K562 (cell line): ENCODE measurements around the gene PRR36. TPM values are rescaled to one million over a fixed set of nuclear protein-coding genes. Genes with fewer than 3 reads are reported as not detected.

Experiments used
- ATAC-seq: fragments of 200-7000 bp; cut with Tn5 transposase; 3 replicates; pipeline ENCODE4 v1.9.1; 2020; ENCODE audit warnings: moderate library complexity
- BruUV-seq: library from RNA; stranded (reverse); fragments of 400-500 nt; replicated peaks from 2 replicates; lab custom pipeline; 2021; lab: Mats Ljungman, UMichigan
- CTCF ChIA-PET: fragments of 300-600 bp; formaldehyde crosslinking; extraction: SDS; loops from one replicate; lab custom pipeline; 2021; ENCODE audit warnings: low intra/inter-chr PET ratio; lab: Yijun Ruan, JAX
- POLR2A ChIA-PET: fragments of 300-600, 350-650 bp; sonication (Branson Sonifier 250); formaldehyde crosslinking; extraction: SDS; loops from one replicate; lab custom pipeline; 2021; ENCODE audit warnings: antibody characterized with exemption, inconsistent platforms; lab: Yijun Ruan, JAX
- DNase-seq, 4 experiments: peaks; one replicate each; pipeline versions ENCODE4 v3.0.0 to v3.0.0-alpha.2; 2011 to 2018; ENCODE audit warnings: low spot score in 3 of 4, mixed read lengths in 3 of 4; ENCODE audit errors: extremely low read depth in 1 of 4
- FAIRE-seq: peaks from 2 replicates; lab custom pipeline; 2011; peaks lifted over from hg19 to GRCh38; lab: Jason Lieb, UNC
- H2AFZ ChIP-seq: 2 replicates; pipeline ENCODE4 v1.6.0; 2011; ENCODE audit warnings: low read depth, low read length, control low read depth, inconsistent platforms
- H3K27ac ChIP-seq: fragments of 200-600 bp; 3 replicates; pipeline ENCODE4 v1.8.0; 2011; ENCODE audit warnings: low read depth, mild to moderate bottlenecking, control low read depth, inconsistent platforms, low read length, moderate library complexity, mixed read lengths; ENCODE audit errors: extremely low read depth
- H3K27me3 ChIP-seq, 2 experiments: fragments of 300-600 bp in 1 of 2; 2 replicates in 1 of 2; 3 replicates in 1 of 2; pipeline versions ENCODE4 v1.6.0 to v1.8.0; 2011; ENCODE audit warnings: inconsistent platforms in 2 of 2, low read length in 2 of 2, mild to moderate bottlenecking in 1 of 2, mixed read lengths in 1 of 2, moderate library complexity in 1 of 2; ENCODE audit not compliant: control insufficient read depth in 2 of 2, insufficient read depth in 2 of 2
- H3K36me3 ChIP-seq: fragments of 300-600 bp; 3 replicates; pipeline ENCODE4 v1.8.0; 2011; ENCODE audit warnings: mild to moderate bottlenecking, low read length, inconsistent platforms; ENCODE audit not compliant: control insufficient read depth, insufficient read depth
- H3K4me1 ChIP-seq, 2 experiments: fragments of 200-600 bp in 1 of 2; replicated peaks in 1 of 2; 2 replicates in 1 of 2; 3 replicates in 1 of 2; pipeline versions ENCODE4 v1.5.1 to v1.8.0; 2011; ENCODE audit warnings: inconsistent platforms in 2 of 2, low read length in 2 of 2, mild to moderate bottlenecking in 1 of 2, mixed read lengths in 1 of 2, moderate library complexity in 1 of 2; ENCODE audit not compliant: control insufficient read depth in 2 of 2, insufficient read depth in 2 of 2
- H3K4me2 ChIP-seq: 2 replicates; pipeline ENCODE4 v1.6.1; 2011; ENCODE audit warnings: low read length, control low read depth, inconsistent platforms, mixed read lengths; ENCODE audit not compliant: insufficient read depth
- H3K4me3 ChIP-seq: fragments of 200-600 bp; sonication (generic), shearing (Covaris generic); 2 replicates; pipeline ENCODE4 v1.5.1; 2016; ENCODE audit warnings: control low read depth, inconsistent platforms
- H3K79me2 ChIP-seq: fragments of 200-600 bp; 3 replicates; pipeline ENCODE4 v1.8.0; 2011; ENCODE audit warnings: low read length, inconsistent platforms; ENCODE audit not compliant: control insufficient read depth, insufficient read depth
- H3K9ac ChIP-seq, 2 experiments: 2 replicates each; pipeline versions ENCODE4 v1.6.0 to v1.6.1; 2011; ENCODE audit warnings: low read depth in 2 of 2, low read length in 2 of 2, control low read depth in 1 of 2, inconsistent platforms in 1 of 2, mild to moderate bottlenecking in 1 of 2, mixed read lengths in 1 of 2; ENCODE audit not compliant: insufficient read depth in 1 of 2
- H3K9me1 ChIP-seq: one replicate; pipeline ENCODE4 v1.6.0; 2011; ENCODE audit warnings: inconsistent platforms, mild to moderate bottlenecking, low read length, moderate library complexity; ENCODE audit not compliant: control insufficient read depth, insufficient read depth
- H3K9me3 ChIP-seq: replicated peaks from 2 replicates; pipeline ENCODE4 v1.5.1; 2011; ENCODE audit warnings: low read depth, low read length, inconsistent platforms; ENCODE audit not compliant: control insufficient read depth, insufficient read depth
- H4K20me1 ChIP-seq: replicated peaks from 2 replicates; pipeline ENCODE4 v1.6.1; 2011; ENCODE audit warnings: low read length, inconsistent platforms, mixed read lengths; ENCODE audit not compliant: control insufficient read depth, insufficient read depth
- ARID1B ChIP-seq: fragments of 450-650 bp; IDR thresholded peaks from 2 replicates; pipeline ENCODE4 v1.6.1; 2016; ENCODE audit warnings: antibody characterized with exemption, mild to moderate bottlenecking, inconsistent platforms
- ARNT ChIP-seq, 2 experiments: fragments of 450-650 bp; IDR thresholded peaks; 2 replicates each; pipeline ENCODE4 v1.6.1; 2016; ENCODE audit warnings: mild to moderate bottlenecking in 1 of 2
- DACH1 ChIP-seq: fragments of 450-650 bp; IDR thresholded peaks from 2 replicates; pipeline ENCODE4 v1.6.1; 2018; ENCODE audit not compliant: partially characterized antibody
- LCOR ChIP-seq: sonication (generic); formaldehyde crosslinking; IDR thresholded peaks from 2 replicates; pipeline ENCODE4 v1.8.0; 2022; ENCODE audit warnings: mild to moderate bottlenecking, missing genetic modification reagents
- MTA3 ChIP-seq: fragments of 450-650 bp; formaldehyde crosslinking; IDR thresholded peaks from 2 replicates; pipeline ENCODE4 v1.6.1; 2017; ENCODE audit warnings: mild to moderate bottlenecking, borderline replicate concordance
- NEUROD1 ChIP-seq: fragments of 150-350 bp; IDR thresholded peaks from 2 replicates; pipeline ENCODE4 v1.6.1; 2014; ENCODE audit warnings: borderline replicate concordance, low read length, low read depth; ENCODE audit not compliant: partially characterized antibody
- PHF8 ChIP-seq: fragments of 200-600 bp; sonication (generic); IDR thresholded peaks from 2 replicates; pipeline ENCODE4 v1.6.1; 2012; ENCODE audit warnings: mixed run types, mild to moderate bottlenecking, inconsistent platforms, low read length, moderate library complexity, borderline replicate concordance
- RCOR1 ChIP-seq, 2 experiments: IDR thresholded peaks; 2 replicates each; pipeline ENCODE4 v1.6.1; 2012; ENCODE audit warnings: low read depth in 2 of 2, low read length in 2 of 2, borderline replicate concordance in 1 of 2, improper control_type of control experiment in 1 of 2
- SIN3A ChIP-seq, 2 experiments: fragments of 150-350 bp in 1 of 2; IDR thresholded peaks; 2 replicates each; pipeline ENCODE4 v1.6.1; 2011 to 2016; ENCODE audit warnings: borderline replicate concordance in 2 of 2, low read depth in 2 of 2, low read length in 2 of 2, mild to moderate bottlenecking in 2 of 2, moderate library complexity in 2 of 2; ENCODE audit not compliant: control insufficient read depth in 1 of 2
- ZBTB7A ChIP-seq: IDR thresholded peaks from 2 replicates; pipeline ENCODE4 v1.6.1; 2011; ENCODE audit warnings: low read depth, mild to moderate bottlenecking, low read length, moderate library complexity, borderline replicate concordance; ENCODE audit not compliant: control insufficient read depth
- ZFX ChIP-seq: sonication (generic); formaldehyde crosslinking; IDR thresholded peaks from 2 replicates; pipeline ENCODE4 v1.8.0; 2022; ENCODE audit warnings: mild to moderate bottlenecking, missing genetic modification reagents, moderate library complexity
- WGBS: fragments of 100-300 bp; shearing (Covaris generic); methylation state at CpG from one replicate; pipeline ENCODE4 v1.1.6; 2016; ENCODE audit warnings: low coverage, mixed read lengths; ENCODE audit not compliant: insufficient coverage; ENCODE audit errors: missing lambda C conversion rate; 5-methylcytosine and 5-hydroxymethylcytosine counted together
- in situ Hi-C: fragments of 300-500 bp; cut with MboI; formaldehyde crosslinking; loops from 4 replicates; pipeline ENCODE4 v1.15.0; 2018; ENCODE audit warnings: inconsistent platforms, mixed read lengths
- intact Hi-C: fragments of 100-400 bp; cut with micrococcal nuclease; formaldehyde crosslinking; loops from 2 replicates; pipeline ENCODE4 v1.14.2; 2022
- polyA plus RNA-seq, 8 experiments: library from polyadenylated mRNA; depleted of rRNA in 4 of 8; stranded (reverse) in 5 of 8; unstranded in 3 of 8; fragments of >200 nt; fragmentation: Nextera tagmentation in 2 of 8; fragmentation: Illumina TruSeq in 1 of 8; extraction: Ambion mirVana in 2 of 8; extraction: Trizol in 1 of 8; gene quantifications; 2 replicates each; pipeline versions ENCODE4 v1.2.1 to v1.2.3, GENCODE V29; 2011 to 2014; ENCODE audit warnings: inconsistent platforms in 1 of 8, missing spikeins in 1 of 8
- total RNA-seq, 7 experiments: library from RNA; depleted of rRNA in 6 of 7; stranded (reverse); fragments of >200 nt in 6 of 7; fragmentation: Illumina TruSeq in 2 of 7; extraction: Trizol in 2 of 7; gene quantifications; 2 replicates each; pipeline versions ENCODE4 v1.2.1 to v1.2.3, GENCODE V29; 2011 to 2021; ENCODE audit warnings: low replicate concordance in 1 of 7
- TF ChIP-seq, protein P1 (sequence below): fragments of 450-650 bp; IDR thresholded peaks from 2 replicates; pipeline ENCODE4 v1.6.1; 2016; ENCODE audit warnings: mild to moderate bottlenecking

The PRR36 gene
- total and polyA plus RNA-seq, 9 of the 15 experiments (the other 6 are each of a cell fraction or from before 2014, with no cell fraction given) = 0.05 to 0.42 (median 0.06) TPM; not detected in 6

DNA sequence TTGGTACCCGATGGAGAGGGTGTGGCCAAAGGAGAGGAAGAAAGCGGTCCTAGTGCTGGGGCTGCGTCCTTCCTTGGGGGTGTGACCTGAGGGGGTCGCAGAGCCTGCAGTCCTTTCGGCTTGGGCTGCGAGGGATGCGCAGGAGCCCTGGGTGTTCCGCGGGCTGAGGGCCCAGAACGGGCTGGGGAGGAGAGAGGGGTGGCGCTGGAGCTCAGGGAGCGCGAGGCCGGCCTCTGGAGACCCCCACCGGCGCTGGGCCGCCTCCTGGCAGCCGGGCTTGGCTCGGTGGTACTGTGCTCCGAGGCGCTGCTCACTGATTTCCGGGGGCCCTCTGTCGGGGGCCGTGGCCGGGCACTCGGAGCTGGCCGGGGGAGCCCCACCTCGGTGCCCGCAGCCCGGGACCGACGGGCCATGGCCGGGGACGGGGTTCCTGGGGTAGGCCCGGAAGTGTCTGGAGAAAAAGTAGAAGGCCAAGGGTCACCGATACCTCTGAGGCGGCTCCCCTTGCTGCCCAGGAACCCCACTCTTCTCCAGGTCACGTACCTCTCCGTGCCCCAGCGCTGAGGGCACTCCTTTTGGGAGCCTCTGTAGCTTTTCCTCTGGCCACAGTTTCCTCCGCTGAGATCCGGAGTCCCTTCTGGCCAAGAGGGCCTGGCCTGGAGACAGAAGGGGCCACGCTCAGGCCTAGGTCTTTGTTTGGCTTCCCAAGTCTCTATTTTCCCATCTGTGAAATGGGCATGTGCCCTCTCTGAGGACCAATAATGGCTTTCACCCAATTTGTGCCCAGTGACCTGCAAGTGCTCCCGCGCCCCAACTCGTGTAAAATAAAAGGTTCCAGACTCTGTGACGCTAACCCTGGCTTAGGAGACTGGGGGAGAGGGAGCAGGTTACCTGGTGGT, 1.6 kb downstream of the PRR36 start (continued):
- TF ChIP-seq ZBTB7A (peak; percentile 87), RCOR1 (IDR thresholded peaks at IDR 0.05; ENCODE audit: borderline replicate concordance in 1 of 2, low read depth in 2 of 2, low read length in 2 of 2) (peak in 1 of 2 experiments; percentile 90; a peak in 2 of 4 replicates), PHF8 (peak; percentile 18; the same call in 1 of the 2 replicates), NEUROD1 (no peak)
- TF ChIP-seq, all 486 proteins: peak for 26

DNA sequence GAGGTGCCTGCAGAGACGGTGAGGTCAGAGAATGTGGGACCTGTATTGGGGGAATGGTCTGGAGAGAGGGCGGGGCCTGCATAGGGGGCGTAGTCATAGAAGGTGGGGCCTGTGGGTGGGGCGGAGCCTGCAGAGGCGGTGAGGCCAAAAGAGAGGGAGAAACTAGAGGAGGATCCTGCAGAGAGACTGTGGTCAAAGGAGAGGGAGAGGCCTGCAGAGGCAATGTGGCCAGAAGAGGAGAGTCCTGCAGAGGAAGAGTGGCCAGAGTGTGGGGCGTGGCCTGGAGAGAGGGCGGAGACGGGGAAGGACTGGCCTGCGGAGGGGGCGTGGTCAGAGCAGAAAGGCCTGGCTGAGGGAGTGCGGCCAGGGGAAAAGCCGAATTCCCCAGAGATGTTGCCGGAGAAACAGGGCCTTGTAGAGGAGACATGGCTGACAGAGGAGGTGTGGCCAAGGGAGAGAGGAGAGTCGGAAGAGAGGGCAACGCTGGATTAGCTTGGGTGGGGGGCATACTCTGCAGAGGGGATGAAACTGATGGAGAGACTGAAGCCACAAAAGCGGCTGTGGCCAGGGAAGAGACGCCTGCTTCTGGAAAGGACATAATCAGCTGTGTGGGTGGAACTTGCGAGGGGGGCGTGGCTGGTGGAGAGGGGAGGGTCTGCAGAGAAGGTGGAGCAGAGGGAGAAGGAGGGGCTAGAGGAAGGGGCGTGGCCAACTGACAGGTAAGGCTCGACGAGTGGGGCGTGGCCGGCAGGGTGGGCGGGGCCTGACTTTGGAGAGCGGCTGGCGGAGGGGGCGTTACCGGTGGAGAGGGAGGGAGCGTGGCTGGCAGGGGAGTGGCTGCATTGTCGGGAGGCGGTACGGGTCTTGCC, 2.5 kb downstream of the PRR36 start:
- 0% methylated on average over 26 of the region's 33 CpGs for WGBS
- POLR2A ChIA-PET = interaction anchor here (0.5 to 1.2 kb wide), 6 partner anchors 10 to 73 kb away, joined by 3 to 5 read pairs (median 4); partner anchors contain the start of gene MAP2K7
- ATAC-seq = peak; percentile 52
- Histone ChIP-seq H3K9me1 (no peaks in the 10 kb centered on the region), H4K20me1 (peaks cover 13% of the 10 kb centered on the region), H3K9me3 (no peaks in the 10 kb centered on the region), H3K36me3 (no peaks in the 10 kb centered on the region), H3K27ac (peak overlapping the region; percentile 81), H3K4me3 (peak overlapping the region; percentile 45), H3K4me2 (peak overlapping the region; percentile 97), H3K79me2 (no peaks in the 10 kb centered on the region), H3K4me1 (peaks cover 10 to 78% of the 10 kb centered on the region in 2 experiments; a peak in 4 of 5 replicates), H3K9ac (peak overlapping the region; percentile 47 to 84), H2AFZ (peak overlapping the region; percentile 98), H3K27me3 (no peaks in the 10 kb centered on the region; a peak in 1 of 5 replicates)
- CTCF ChIA-PET = interaction anchor here (0.7 to 1.0 kb wide), 2 partner anchors 31 to 303 kb away, joined by 3 read pairs; no protein-coding TSS in a partner anchor
- no TSS peak for BruUV-seq
- in situ Hi-C loops = no loop called here
- peak; percentile 75 to 97 (median 84) for DNase-seq
- FAIRE-seq = no peak
- intact Hi-C loops = loop anchor here (2.0 to 5.0 kb wide), 2 partner anchors 31 to 51 kb away; partner anchors contain the start of genes MAP2K7 and SNAPC2
- peak in 1 of 2 experiments; percentile 21; a peak in 1 of 4 replicates for TF ChIP-seq ARNT (IDR thresholded peaks at IDR 0.05)
- peak; percentile 51; the same call in 1 of the 2 replicates for TF ChIP-seq ZFX (CRISPR knock-in tag)
- TF ChIP-seq ARID1B = peak; percentile 43; the same call in 1 of the 2 replicates
- peak in 1 of 2 experiments; percentile 93; a peak in 1 of 4 replicates for TF ChIP-seq SIN3A (IDR thresholded peaks at IDR 0.05; ENCODE audit: borderline replicate concordance in 2 of 2, control insufficient read depth in 1 of 2, low read depth in 2 of 2, low read length in 2 of 2)
- TF ChIP-seq MTA3 = no peak
- TF ChIP-seq LCOR (CRISPR knock-in tag) = peak; percentile 39; the same call in 1 of the 2 replicates
- TF ChIP-seq, protein P1, sequence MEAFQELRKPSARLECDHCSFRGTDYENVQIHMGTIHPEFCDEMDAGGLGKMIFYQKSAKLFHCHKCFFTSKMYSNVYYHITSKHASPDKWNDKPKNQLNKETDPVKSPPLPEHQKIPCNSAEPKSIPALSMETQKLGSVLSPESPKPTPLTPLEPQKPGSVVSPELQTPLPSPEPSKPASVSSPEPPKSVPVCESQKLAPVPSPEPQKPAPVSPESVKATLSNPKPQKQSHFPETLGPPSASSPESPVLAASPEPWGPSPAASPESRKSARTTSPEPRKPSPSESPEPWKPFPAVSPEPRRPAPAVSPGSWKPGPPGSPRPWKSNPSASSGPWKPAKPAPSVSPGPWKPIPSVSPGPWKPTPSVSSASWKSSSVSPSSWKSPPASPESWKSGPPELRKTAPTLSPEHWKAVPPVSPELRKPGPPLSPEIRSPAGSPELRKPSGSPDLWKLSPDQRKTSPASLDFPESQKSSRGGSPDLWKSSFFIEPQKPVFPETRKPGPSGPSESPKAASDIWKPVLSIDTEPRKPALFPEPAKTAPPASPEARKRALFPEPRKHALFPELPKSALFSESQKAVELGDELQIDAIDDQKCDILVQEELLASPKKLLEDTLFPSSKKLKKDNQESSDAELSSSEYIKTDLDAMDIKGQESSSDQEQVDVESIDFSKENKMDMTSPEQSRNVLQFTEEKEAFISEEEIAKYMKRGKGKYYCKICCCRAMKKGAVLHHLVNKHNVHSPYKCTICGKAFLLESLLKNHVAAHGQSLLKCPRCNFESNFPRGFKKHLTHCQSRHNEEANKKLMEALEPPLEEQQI = no peak
- TF ChIP-seq DACH1 = peak; percentile 89
